ENCODE measurements around the gene CRYGN.

The CRYGN gene

DNA sequence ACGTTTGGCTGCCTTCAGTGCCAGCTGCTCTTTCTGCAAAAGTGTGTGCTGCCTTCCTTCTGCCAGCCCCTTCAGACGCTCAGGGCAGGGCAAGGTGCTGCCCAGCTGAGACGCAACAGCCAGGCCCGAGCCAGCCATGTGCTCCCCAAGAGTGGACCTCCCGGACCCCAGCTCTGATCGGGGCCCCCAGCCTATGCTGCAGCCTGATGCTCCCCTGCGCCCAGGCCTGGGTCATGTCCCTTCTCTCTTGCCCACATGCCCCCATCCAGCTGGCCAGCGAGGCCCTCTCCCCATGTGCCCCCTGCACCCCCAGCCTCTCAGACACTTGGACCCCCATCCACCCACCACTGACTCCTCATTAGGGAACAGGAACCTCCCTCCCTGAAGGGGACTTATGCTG lies 47.9 kb downstream of the CRYGN start:
- DNase-seq (ENCODE audit: low read depth in 1 of 2, low spot score in 1 of 2) = no peak
- no peak for TF ChIP-seq JUND (IDR thresholded peaks at IDR 0.05; ENCODE audit: low read depth)
- in situ Hi-C loops (cut with HindIII; ENCODE audit: low pct_unique_long_range_greater_than_20kb, low sequenced_read_pairs) = no loop called here

GRCh38 chr7:151391358-151391730 lies 48.6 kb downstream of the CRYGN start:
- TF ChIP-seq JUND (IDR thresholded peaks at IDR 0.05; ENCODE audit: low read depth) = no peak
- in situ Hi-C loops (cut with HindIII; ENCODE audit: low pct_unique_long_range_greater_than_20kb, low sequenced_read_pairs) = no loop called here
- no peak for DNase-seq (ENCODE audit: low read depth in 1 of 2, low spot score in 1 of 2)

DNA sequence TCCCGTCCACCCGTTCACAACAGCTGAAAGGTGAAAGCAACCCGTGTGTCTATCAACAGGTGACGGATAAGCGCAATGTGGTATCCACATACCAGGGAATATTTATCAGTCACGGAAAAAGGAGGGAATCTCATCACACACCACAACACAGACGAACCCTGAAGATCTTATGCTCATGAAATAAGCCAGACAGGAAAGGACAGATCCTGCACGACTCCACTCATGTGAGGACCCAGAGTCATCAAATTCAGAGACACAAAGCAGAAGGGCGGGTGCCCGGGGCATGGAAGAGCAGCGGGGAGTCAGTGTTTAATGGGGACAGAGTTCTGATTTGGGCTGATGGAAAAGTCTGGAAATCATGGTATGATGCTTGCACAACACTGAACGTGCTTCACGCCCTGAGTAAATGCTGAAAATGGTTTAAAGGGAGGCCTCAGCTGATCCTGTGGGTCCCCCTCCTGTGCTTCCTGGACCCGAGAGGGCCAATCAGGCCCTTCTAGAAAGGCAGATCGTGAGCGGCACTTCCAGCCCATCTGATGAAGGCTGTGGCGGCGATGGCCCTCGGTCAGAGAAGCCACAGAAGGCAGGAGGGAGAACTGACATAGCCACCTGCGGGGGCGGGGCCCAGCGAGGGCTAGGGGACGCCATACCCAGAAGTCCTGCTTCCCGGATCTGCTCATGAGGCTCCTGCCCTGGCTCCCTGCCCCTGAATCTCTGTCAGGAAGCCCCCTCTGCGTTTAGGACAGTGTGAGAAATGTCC lies 49.2 kb downstream of the CRYGN start:
- in situ Hi-C loops (cut with HindIII; ENCODE audit: low pct_unique_long_range_greater_than_20kb, low sequenced_read_pairs) = no loop called here
- no peak for TF ChIP-seq JUND (IDR thresholded peaks at IDR 0.05; ENCODE audit: low read depth)
- DNase-seq (ENCODE audit: low read depth in 1 of 2, low spot score in 1 of 2) = no peak

DNA sequence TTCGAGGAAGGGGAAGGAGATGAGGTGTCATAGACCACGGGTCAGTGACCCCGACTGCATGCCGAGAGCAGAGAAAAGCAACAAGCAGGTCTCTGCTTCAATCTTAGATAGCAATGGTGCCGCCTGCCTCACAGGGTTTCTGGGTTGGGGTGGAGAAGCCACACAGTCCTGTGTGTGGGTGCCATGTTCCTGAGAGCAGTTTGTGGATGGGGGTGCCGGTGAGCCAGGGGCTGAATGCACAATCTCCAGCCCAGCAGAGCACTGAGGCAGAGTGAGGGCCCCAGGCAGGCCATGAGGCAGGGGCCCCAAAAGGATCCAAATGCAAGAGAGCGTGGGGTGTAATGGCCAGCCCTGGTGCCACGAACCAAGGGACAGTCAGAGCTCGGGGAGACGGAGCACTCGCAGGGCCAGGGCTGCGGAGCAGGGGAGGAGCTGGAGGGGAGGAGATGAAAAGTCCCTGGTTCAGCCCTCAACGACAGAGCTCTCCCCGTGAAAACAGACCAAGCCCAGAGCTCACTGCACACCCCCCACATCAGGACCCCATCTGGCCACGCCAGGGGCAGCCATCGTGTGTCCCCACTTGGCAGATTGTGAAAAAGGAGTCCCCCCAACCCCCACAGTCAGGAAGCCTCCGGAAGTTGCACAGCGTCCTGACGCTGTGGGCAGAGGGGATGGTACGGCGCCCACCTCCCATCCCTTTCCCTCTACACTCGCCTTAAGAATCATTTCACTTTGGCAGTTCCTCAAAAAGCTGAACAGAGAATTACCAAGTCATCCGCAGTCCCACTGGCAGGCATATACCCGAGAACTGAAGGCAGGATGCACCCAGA lies 50.0 kb downstream of the CRYGN start:
- no peak for DNase-seq (ENCODE audit: low read depth in 1 of 2, low spot score in 1 of 2)
- in situ Hi-C loops (cut with HindIII; ENCODE audit: low pct_unique_long_range_greater_than_20kb, low sequenced_read_pairs) = no loop called here
- no peak for TF ChIP-seq JUND (IDR thresholded peaks at IDR 0.05; ENCODE audit: low read depth)

DNA sequence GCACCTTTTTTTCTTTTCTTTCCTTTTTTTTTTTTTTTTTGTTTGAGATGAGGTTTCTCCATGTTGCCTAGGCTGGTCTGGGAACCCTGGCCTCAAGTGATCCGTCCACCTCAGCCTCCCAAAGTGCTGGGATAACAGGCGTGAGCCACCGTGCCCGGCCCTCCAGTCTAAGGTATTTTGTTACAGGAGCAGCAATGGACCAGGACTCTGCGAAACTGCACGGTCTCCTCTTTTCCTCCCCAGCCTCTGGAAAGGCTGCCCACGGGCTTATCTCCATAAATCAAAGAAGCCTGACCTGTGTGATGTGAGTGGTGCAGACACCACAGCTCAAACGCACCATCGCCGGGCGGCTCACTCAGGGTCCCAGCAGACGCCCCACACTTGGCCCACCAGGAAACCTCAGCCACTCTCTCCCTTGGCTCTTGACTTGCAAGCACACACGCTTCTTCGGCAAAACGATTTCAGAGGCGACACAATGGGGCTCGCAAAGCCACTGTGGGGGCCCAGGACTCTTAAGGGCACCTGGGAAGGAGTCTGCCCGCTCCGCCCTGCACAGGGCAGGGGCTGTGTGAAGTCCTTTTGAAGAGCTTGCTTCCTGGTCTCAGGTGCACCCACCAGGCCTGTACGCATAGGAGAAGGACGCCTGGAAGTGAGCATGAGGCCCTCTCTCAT lies 50.7 kb downstream of the CRYGN start:
- in situ Hi-C loops (cut with HindIII; ENCODE audit: low pct_unique_long_range_greater_than_20kb, low sequenced_read_pairs) = no loop called here
- TF ChIP-seq JUND (IDR thresholded peaks at IDR 0.05; ENCODE audit: low read depth) = no peak
- DNase-seq (ENCODE audit: low read depth in 1 of 2, low spot score in 1 of 2) = no peak

DNA sequence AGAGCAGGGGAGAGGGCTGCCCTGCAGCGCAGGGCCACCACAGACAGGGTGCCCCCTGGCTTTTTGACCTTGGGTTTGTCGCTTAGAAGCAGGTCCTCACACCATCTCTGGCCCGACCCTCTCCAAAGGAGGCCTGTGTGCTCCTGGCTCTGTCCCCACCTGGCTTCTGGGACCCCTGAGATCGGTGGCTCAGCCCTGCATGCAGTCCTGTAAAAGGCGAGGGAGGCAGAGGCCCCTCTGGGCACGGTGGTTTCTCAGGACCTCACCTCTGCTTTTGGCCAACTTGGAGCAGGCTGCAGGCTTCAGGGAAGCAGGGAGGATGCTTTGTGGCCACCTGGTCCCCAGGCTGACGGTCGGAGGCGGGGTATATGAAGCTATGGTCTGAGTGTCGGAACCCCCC lies 51.5 kb downstream of the CRYGN start:
- in situ Hi-C loops (cut with HindIII; ENCODE audit: low pct_unique_long_range_greater_than_20kb, low sequenced_read_pairs) = no loop called here
- no peak for DNase-seq (ENCODE audit: low read depth in 1 of 2, low spot score in 1 of 2)
- no peak for TF ChIP-seq JUND (IDR thresholded peaks at IDR 0.05; ENCODE audit: low read depth)

GRCh38 chr7:151388007-151388297 lies 52.0 kb downstream of the CRYGN start:
- in situ Hi-C loops (cut with HindIII; ENCODE audit: low pct_unique_long_range_greater_than_20kb, low sequenced_read_pairs) = no loop called here
- no peak for DNase-seq (ENCODE audit: low read depth in 1 of 2, low spot score in 1 of 2)
- no peak for TF ChIP-seq JUND (IDR thresholded peaks at IDR 0.05; ENCODE audit: low read depth)

GRCh38 chr7:151387161-151388006 lies 52.6 kb downstream of the CRYGN start:
- no peak for TF ChIP-seq JUND (IDR thresholded peaks at IDR 0.05; ENCODE audit: low read depth)
- no peak for DNase-seq (ENCODE audit: low read depth in 1 of 2, low spot score in 1 of 2)
- in situ Hi-C loops (cut with HindIII; ENCODE audit: low pct_unique_long_range_greater_than_20kb, low sequenced_read_pairs) = no loop called here

- no peak for TF ChIP-seq JUND (IDR thresholded peaks at IDR 0.05; ENCODE audit: low read depth)
- in situ Hi-C loops (cut with HindIII; ENCODE audit: low pct_unique_long_range_greater_than_20kb, low sequenced_read_pairs) = no loop called here
- peak; percentile 61 to 66 for DNase-seq (ENCODE audit: low read depth in 1 of 2, low spot score in 1 of 2)
Observed at GRCh38 chr7:151386301-151387160, 53.4 kb downstream of the CRYGN start.

GRCh38 chr7:151385626-151386300 lies 54.2 kb downstream of the CRYGN start:
- no peak for DNase-seq (ENCODE audit: low read depth in 1 of 2, low spot score in 1 of 2)
- no peak for TF ChIP-seq JUND (IDR thresholded peaks at IDR 0.05; ENCODE audit: low read depth)
- in situ Hi-C loops (cut with HindIII; ENCODE audit: low pct_unique_long_range_greater_than_20kb, low sequenced_read_pairs) = no loop called here
